ENCODE data around the gene C19orf44.

DNA sequence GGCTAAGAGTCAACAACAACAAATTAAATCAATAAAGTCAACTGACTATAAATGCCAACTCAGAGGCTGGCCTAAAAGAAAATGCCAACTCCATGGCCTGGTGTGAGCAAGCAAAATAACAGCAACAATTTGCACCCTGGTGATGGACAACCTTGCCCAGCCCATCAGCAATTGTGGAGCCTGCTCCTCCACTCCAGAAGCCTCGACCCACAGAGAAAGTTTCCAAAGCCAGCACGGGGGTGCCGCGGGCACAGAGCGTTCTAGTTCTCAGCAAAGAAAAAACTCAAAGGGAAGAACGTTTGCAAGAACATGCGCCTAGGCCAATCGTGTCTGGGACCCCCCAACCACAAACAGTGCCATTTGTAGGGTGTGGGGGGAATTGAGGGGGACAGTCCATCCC, 35.7 kb upstream of the C19orf44 start:
- no peak for TF ChIP-seq EZH2phosphoT487 (IDR thresholded peaks at IDR 0.05; ENCODE audit: unreplicated experiment)
- TF ChIP-seq, protein P1, sequence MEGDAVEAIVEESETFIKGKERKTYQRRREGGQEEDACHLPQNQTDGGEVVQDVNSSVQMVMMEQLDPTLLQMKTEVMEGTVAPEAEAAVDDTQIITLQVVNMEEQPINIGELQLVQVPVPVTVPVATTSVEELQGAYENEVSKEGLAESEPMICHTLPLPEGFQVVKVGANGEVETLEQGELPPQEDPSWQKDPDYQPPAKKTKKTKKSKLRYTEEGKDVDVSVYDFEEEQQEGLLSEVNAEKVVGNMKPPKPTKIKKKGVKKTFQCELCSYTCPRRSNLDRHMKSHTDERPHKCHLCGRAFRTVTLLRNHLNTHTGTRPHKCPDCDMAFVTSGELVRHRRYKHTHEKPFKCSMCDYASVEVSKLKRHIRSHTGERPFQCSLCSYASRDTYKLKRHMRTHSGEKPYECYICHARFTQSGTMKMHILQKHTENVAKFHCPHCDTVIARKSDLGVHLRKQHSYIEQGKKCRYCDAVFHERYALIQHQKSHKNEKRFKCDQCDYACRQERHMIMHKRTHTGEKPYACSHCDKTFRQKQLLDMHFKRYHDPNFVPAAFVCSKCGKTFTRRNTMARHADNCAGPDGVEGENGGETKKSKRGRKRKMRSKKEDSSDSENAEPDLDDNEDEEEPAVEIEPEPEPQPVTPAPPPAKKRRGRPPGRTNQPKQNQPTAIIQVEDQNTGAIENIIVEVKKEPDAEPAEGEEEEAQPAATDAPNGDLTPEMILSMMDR (conservative IDR thresholded peaks at IDR 0.05; ENCODE audit: low read depth in 2 of 2) = no peak
- no peak for TF ChIP-seq EZH2 (IDR thresholded peaks at IDR 0.05; ENCODE audit: low read depth, unreplicated experiment)
- TF ChIP-seq, protein P2, sequence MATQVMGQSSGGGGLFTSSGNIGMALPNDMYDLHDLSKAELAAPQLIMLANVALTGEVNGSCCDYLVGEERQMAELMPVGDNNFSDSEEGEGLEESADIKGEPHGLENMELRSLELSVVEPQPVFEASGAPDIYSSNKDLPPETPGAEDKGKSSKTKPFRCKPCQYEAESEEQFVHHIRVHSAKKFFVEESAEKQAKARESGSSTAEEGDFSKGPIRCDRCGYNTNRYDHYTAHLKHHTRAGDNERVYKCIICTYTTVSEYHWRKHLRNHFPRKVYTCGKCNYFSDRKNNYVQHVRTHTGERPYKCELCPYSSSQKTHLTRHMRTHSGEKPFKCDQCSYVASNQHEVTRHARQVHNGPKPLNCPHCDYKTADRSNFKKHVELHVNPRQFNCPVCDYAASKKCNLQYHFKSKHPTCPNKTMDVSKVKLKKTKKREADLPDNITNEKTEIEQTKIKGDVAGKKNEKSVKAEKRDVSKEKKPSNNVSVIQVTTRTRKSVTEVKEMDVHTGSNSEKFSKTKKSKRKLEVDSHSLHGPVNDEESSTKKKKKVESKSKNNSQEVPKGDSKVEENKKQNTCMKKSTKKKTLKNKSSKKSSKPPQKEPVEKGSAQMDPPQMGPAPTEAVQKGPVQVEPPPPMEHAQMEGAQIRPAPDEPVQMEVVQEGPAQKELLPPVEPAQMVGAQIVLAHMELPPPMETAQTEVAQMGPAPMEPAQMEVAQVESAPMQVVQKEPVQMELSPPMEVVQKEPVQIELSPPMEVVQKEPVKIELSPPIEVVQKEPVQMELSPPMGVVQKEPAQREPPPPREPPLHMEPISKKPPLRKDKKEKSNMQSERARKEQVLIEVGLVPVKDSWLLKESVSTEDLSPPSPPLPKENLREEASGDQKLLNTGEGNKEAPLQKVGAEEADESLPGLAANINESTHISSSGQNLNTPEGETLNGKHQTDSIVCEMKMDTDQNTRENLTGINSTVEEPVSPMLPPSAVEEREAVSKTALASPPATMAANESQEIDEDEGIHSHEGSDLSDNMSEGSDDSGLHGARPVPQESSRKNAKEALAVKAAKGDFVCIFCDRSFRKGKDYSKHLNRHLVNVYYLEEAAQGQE (IDR thresholded peaks at IDR 0.05; ENCODE audit: unreplicated experiment) = no peak
- TF ChIP-seq JUNB (IDR thresholded peaks at IDR 0.05; ENCODE audit: unreplicated experiment) = no peak
- TF ChIP-seq ZNF114 (CRISPR knock-in tag; IDR thresholded peaks at IDR 0.05) = no peak
- TF ChIP-seq POLR2AphosphoS5 (IDR thresholded peaks at IDR 0.05; ENCODE audit: low read depth) = no peak
- TF ChIP-seq, protein P3, sequence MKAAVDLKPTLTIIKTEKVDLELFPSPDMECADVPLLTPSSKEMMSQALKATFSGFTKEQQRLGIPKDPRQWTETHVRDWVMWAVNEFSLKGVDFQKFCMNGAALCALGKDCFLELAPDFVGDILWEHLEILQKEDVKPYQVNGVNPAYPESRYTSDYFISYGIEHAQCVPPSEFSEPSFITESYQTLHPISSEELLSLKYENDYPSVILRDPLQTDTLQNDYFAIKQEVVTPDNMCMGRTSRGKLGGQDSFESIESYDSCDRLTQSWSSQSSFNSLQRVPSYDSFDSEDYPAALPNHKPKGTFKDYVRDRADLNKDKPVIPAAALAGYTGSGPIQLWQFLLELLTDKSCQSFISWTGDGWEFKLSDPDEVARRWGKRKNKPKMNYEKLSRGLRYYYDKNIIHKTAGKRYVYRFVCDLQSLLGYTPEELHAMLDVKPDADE (IDR thresholded peaks at IDR 0.05) = no peak
- no peak for TF ChIP-seq CREB1 (CRISPR knock-in tag; IDR thresholded peaks at IDR 0.05; ENCODE audit: low read depth)
- TF ChIP-seq ZNF331 (CRISPR knock-in tag; IDR thresholded peaks at IDR 0.05; ENCODE audit: low read depth) = no peak
- TF ChIP-seq NANOG (IDR thresholded peaks at IDR 0.05; ENCODE audit: borderline replicate concordance) = no peak
- no peak for TF ChIP-seq STAT1 (IDR thresholded peaks at IDR 0.05; ENCODE audit: unreplicated experiment)
